ENCODE measurements around the gene KCNAB1.

Gene KCNAB1

DNA sequence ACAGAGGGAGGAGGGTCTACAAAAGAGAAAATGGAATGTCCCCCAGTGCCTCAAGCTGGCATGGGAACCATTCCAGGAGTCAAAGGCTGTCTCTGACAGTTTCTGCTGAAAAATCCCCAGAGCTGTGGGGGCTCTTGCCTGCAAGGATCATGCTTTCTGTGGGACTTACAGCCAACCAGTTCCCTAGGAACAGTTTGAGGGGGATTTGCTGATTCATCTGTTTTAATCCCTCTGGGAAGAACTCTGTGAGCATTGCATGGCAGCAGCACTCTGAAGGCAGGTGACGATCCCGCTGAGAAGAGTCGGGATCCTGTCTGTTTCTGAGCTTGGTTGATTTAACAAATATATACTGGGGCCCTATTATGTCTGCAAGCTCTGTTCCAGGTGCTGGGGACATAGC, 258.5 kb downstream of the KCNAB1 start:
- no peak for DNase-seq

- no peak for DNase-seq
Measured at GRCh38 chr3:156379327-156379726, 258.9 kb downstream of the KCNAB1 start.

GRCh38 chr3:156381253-156381652, 260.9 kb downstream of the KCNAB1 start:
- no peak for DNase-seq

DNA sequence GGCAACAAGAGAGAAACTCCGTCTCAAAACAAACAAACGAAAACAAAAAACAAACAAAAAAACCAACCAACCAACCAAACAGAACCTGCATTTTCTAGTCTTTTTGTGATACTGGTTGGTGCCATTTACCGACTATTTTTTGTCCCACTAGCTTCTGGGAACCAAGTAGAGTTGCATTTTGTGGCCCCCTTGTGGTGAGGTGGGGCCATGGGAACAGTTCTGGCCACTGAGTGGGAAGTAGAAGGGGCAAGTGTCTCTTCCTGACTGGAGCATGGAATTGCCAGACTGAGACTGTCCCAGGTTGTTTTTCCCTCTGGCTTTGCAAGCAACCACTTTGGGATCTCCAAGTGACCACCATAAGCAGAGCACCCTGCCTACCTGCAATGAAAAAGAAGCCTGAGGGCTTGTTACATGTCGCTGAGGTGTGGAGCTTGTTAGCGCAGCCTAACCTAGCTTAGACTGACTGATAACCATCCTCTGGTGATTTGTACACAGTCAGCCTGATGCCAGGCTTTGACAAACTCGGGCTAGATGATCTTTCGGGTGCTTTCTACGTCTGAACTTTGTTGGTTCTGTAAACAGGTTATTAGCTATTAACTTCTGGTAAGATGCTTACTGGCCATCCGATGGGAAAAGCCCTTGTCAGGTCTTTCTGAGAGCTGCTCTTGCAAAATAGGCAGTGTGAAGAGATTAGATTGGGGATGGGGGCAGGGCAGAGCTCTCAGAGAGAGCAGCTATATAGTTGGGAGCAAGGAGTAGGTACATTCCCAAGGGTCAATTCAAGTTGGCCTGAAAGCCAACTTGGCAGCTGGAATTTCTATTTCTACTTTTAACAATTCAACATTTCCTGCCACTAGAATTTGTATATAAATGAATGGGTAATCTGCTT, 262.3 kb downstream of the KCNAB1 start:
- no peak for DNase-seq

- no peak for DNase-seq
Measured at GRCh38 chr3:156383441-156384025, 263.2 kb downstream of the KCNAB1 start.

- DNase-seq: peak; percentile 74
Measured at GRCh38 chr3:156388497-156389448, 268.4 kb downstream of the KCNAB1 start.

GRCh38 chr3:156389449-156389950, 269.1 kb downstream of the KCNAB1 start:
- DNase-seq: no peak

- DNase-seq: no peak
Measured at GRCh38 chr3:156390846-156391245, 270.5 kb downstream of the KCNAB1 start.

DNA sequence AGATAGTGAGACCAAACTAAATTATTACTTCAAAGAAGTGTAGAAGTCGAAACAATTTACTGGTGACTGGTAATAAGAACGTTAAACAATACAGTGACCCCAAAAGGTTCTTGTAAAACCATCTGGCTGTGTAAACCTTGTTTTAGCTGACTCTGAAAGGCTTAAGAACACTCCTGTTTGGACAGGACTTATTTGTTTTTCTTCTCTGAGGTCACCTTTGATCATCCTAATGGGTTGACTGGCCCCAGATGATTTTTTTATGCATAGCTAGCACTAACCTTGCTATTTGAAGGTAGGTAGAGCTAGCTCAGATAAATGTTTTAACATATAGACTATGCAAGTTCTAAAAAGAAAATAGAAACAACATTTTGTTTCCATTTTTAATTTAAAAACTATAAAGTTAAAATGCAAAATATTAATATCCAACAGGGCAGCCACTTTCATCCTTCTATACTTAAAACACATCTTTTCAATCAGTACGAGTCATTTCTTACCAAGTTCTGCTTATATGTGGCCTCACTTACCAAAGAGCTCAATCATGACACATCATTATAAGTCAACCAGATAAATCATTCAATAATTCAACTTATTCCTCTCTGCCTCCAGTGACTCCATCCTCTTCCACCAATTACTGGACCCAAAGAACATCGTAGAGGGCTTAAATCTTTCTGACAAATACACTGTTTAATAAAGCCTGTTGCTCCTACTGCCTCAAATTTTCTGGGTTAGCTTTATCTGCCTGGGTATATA, 275.8 kb downstream of the KCNAB1 start:
- DNase-seq: no peak

DNA sequence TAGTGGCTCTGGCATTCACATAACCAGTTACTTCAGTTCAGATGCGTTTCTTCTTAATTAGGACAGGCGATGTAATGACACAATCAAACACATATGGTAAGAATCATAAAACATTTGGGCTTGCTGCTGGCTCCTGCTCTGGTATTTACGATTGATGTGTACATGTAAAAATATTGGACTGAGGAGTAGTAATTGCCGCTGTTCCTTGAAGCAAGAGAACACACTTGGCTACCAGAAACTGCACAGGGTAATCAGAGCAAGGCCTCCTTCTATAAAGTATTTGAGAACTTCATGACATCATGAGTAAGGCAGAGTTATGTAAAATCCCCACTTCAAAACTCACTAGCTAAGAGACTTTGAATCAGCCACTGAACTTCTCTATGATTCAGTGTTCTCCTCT, 276.5 kb downstream of the KCNAB1 start:
- DNase-seq: no peak

DNA sequence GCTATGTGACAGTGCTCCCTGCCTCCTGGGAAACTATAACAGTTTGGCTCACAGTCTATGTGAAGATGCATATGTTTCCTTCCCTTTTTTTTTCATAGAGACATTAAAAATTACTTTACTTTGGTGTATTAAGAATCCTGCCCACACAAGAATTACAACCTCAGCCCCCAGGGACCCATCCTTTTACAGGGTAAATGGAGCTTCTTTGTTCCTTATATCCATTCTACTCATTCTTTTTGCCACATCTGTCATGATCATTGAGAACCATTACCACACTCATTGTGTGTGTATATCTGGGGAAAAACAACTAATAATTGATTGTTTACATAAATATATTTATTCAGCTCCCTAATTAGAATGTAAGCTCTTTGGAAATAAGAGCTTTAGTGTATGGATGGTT, 277.2 kb downstream of the KCNAB1 start:
- no peak for DNase-seq

DNA sequence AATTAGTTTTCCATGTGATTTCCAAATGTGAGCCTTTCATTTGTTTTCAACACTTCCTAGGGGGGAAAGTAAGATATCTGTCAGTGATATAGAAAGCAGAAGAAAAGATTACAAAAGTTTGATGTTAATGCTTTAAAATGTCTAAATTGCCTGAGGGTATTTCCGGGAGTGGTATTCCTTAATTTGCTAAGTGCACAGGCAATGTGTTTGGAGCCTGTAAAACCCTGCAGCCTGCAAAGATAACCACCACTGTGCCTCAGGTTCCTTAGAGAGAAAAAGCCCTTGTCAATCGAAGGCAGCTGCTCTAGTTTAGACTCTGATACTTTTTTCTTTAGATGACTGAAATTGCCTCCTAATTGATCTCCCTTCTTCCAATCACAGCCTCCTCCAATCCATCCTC, 279.7 kb downstream of the KCNAB1 start:
- no peak for DNase-seq

GRCh38 chr3:156400735-156401134, 280.4 kb downstream of the KCNAB1 start:
- DNase-seq: no peak

GRCh38 chr3:156404217-156404616, 283.8 kb downstream of the KCNAB1 start:
- DNase-seq: no peak

DNA sequence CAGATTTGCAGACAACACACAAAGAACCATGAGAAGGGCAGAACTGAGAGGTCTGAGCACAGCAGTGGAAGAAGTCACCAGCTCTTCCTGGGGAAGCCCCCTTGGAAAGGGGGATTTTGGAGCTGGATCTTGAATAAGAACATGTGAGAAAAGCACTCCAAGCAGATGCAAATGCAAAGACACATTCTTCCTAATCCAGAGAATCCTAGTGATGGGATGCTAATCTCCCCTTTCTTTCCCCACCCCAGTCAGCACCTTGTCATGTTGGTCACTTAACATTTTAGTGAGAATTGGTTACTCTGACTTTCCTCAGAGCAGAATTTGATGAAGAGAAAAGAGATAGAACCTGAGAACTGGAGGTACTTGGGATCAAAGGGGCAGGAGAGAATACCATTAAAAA, 286.0 kb downstream of the KCNAB1 start:
- no peak for DNase-seq

- no peak for DNase-seq
Measured at GRCh38 chr3:156407617-156408225, 287.3 kb downstream of the KCNAB1 start.

GRCh38 chr3:156409694-156410093, 289.3 kb downstream of the KCNAB1 start:
- no peak for DNase-seq

DNA sequence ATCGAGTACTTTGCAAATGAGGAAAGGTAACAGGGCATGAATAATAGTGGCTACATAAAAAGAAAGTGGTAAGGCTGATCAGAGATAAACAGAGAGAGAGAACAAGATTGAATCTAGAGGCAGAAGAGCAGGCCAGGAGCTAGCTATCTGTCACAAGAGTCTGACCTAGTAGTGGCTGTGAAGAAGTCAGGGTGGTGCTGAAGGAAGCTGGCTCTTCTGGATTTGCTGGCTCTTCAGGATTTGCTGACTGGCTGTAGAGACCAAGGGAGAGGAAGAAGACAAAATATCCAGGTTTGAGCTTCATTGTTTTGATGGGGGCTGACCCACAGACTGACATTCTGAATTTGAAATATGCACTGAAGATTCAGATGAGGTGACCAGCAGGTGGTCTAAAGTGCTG, 292.2 kb downstream of the KCNAB1 start:
- DNase-seq: no peak

GRCh38 chr3:156413293-156413892, 293.0 kb downstream of the KCNAB1 start:
- DNase-seq: no peak

GRCh38 chr3:156416846-156417558, 296.6 kb downstream of the KCNAB1 start:
- peak; percentile 54 for DNase-seq

Data from left hindlimb (tissue), 1 donor.